ENCODE data around the gene GPR17.

- TF ChIP-seq, protein P1, sequence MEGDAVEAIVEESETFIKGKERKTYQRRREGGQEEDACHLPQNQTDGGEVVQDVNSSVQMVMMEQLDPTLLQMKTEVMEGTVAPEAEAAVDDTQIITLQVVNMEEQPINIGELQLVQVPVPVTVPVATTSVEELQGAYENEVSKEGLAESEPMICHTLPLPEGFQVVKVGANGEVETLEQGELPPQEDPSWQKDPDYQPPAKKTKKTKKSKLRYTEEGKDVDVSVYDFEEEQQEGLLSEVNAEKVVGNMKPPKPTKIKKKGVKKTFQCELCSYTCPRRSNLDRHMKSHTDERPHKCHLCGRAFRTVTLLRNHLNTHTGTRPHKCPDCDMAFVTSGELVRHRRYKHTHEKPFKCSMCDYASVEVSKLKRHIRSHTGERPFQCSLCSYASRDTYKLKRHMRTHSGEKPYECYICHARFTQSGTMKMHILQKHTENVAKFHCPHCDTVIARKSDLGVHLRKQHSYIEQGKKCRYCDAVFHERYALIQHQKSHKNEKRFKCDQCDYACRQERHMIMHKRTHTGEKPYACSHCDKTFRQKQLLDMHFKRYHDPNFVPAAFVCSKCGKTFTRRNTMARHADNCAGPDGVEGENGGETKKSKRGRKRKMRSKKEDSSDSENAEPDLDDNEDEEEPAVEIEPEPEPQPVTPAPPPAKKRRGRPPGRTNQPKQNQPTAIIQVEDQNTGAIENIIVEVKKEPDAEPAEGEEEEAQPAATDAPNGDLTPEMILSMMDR (conservative IDR thresholded peaks at IDR 0.05 in 1 of 2, IDR thresholded peaks at IDR 0.05 in 1 of 2; ENCODE audit: extremely low read depth in 1 of 2, insufficient read depth in 1 of 2, low read depth in 1 of 2, low read length in 2 of 2), result no peak
- TF ChIP-seq EZH2 (IDR thresholded peaks at IDR 0.05; ENCODE audit: borderline replicate concordance, low read length), result no peak
Measured at GRCh38 chr2:127634626-127635379, 11.2 kb upstream of the GPR17 start.
